ENCODE measurements around the gene C17orf107. TPM values are rescaled to one million over a fixed set of nuclear protein-coding genes. Genes with fewer than 3 reads are reported as not detected.

C17orf107 gene
- total and polyA plus RNA-seq, 2 of the 13 experiments (the other 11 are each of a cell fraction or from before 2014, with no cell fraction given) = 0.20 to 0.59 TPM

- no peak for TF ChIP-seq RERE (CRISPR knock-in tag; IDR thresholded peaks at IDR 0.05; ENCODE audit: low read depth)
- no peak for TF ChIP-seq REST (IDR thresholded peaks at IDR 0.05; ENCODE audit: borderline replicate concordance in 1 of 2, low read depth in 1 of 2, low read length in 2 of 2)
- no peak for TF ChIP-seq ATF5 (CRISPR knock-in tag; IDR thresholded peaks at IDR 0.05; ENCODE audit: low read depth)
- no peak for TF ChIP-seq ZXDC (CRISPR knock-in tag; IDR thresholded peaks at IDR 0.05)
- no peak for TF ChIP-seq ZBTB4 (CRISPR knock-in tag; IDR thresholded peaks at IDR 0.05; ENCODE audit: borderline replicate concordance)
- TF ChIP-seq ZNF761 (CRISPR knock-in tag; conservative IDR thresholded peaks at IDR 0.05) = no peak
- TF ChIP-seq SP1 (IDR thresholded peaks at IDR 0.05) = peak; percentile 99
- TF ChIP-seq SP1 (CRISPR knock-in tag; IDR thresholded peaks at IDR 0.05) = no peak
- no peak for TF ChIP-seq DNMT1 (CRISPR knock-in tag; IDR thresholded peaks at IDR 0.05)
- TF ChIP-seq HDAC1 (CRISPR knock-in tag; IDR thresholded peaks at IDR 0.05) = no peak
- no peak for TF ChIP-seq ZNF230 (CRISPR knock-in tag; IDR thresholded peaks at IDR 0.05)
Measured at GRCh38 chr17:4939796-4940554, 40.6 kb downstream of the C17orf107 start, which contains the start of the genes RNF167 and SLC25A11 (continued).

Measured in HepG2 (cell line).